ENCODE data around the gene P2RX2.

P2RX2 gene

GRCh38 chr12:132638541-132639408 lies 20.2 kb downstream of the P2RX2 start:
- no peak for DNase-seq

GRCh38 chr12:132639956-132640520 lies 21.5 kb downstream of the P2RX2 start:
- DNase-seq = no peak

GRCh38 chr12:132640936-132641335 lies 22.4 kb downstream of the P2RX2 start:
- no peak for DNase-seq

- no peak for DNase-seq
Measured at GRCh38 chr12:132641811-132642650, 23.5 kb downstream of the P2RX2 start.

- no peak for DNase-seq
Measured at GRCh38 chr12:132642846-132643835, 24.6 kb downstream of the P2RX2 start.

- no peak for DNase-seq
Measured at GRCh38 chr12:132646850-132647249, 28.3 kb downstream of the P2RX2 start.

GRCh38 chr12:132647858-132648257 lies 29.3 kb downstream of the P2RX2 start:
- DNase-seq = no peak

GRCh38 chr12:132648616-132649225 lies 30.1 kb downstream of the P2RX2 start:
- no peak for DNase-seq

GRCh38 chr12:132649226-132649945 lies 30.8 kb downstream of the P2RX2 start:
- DNase-seq = no peak

- no peak for DNase-seq
Measured at GRCh38 chr12:132651444-132652100, 33.0 kb downstream of the P2RX2 start.

- no peak for DNase-seq
Measured at GRCh38 chr12:132653567-132654290, 35.2 kb downstream of the P2RX2 start.

- DNase-seq = no peak
Measured at GRCh38 chr12:132657004-132657727, 38.6 kb downstream of the P2RX2 start.

- no peak for DNase-seq
Measured at GRCh38 chr12:132658149-132658894, 39.7 kb downstream of the P2RX2 start.

GRCh38 chr12:132659146-132659545 lies 40.6 kb downstream of the P2RX2 start:
- DNase-seq = no peak

GRCh38 chr12:132660052-132660451 lies 41.5 kb downstream of the P2RX2 start:
- DNase-seq = no peak

- DNase-seq = no peak
Measured at GRCh38 chr12:132660996-132661395, 42.4 kb downstream of the P2RX2 start.

- no peak for DNase-seq
Measured at GRCh38 chr12:132661972-132662371, 43.4 kb downstream of the P2RX2 start.
